Fibroblast of mammary gland (primary cell): ENCODE measurements around the gene AFM.

Experiments
- DNase-seq: peaks from one replicate; pipeline ENCODE4 v3.0.0-alpha.2; 2010; ENCODE audit warnings: low read depth
- H3K4me3 ChIP-seq: 2 replicates; pipeline ENCODE4 v1.5.1; 2011; ENCODE audit warnings: low read depth, mild to moderate bottlenecking, low read length, moderate library complexity; ENCODE audit not compliant: control insufficient read depth
- TF ChIP-seq, protein P1 (sequence below): conservative IDR thresholded peaks from 2 replicates; pipeline ENCODE4 v1.5.1; 2011; ENCODE audit warnings: low read depth, low read length, inconsistent platforms; ENCODE audit not compliant: control insufficient read depth, insufficient read depth

AFM gene

DNA sequence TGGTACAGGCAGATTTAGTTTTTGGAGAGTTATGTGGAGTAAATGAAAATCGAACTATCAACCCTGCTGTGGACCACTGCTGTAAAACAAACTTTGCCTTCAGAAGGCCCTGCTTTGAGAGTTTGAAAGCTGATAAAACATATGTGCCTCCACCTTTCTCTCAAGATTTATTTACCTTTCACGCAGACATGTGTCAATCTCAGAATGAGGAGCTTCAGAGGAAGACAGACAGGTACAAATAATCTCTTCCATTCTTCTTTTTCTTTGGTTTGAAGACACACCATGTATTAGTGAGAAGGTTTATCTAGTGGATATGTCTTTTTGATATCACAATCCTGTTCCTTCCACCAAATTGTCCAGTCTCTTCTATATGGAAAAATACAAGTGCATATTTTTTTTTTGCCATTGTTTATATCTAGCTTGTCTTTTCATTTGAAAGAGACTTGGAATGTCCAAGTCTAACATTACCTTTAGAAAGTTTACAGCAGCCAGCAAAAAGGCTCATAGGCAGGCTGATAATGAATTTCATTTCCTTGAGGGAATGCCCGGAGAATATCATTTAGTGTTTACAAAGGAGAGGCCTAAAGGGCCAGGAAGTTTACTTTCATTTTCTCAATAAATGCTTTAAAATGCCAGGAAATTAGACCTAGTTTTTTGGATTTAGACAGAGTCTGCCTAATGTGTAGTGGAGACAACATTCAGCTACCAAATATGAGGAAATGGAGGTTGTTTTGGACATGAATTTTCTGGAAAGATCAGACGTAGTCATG, 18.6 kb downstream of the AFM start:
- no peak for DNase-seq
- TF ChIP-seq, protein P1, sequence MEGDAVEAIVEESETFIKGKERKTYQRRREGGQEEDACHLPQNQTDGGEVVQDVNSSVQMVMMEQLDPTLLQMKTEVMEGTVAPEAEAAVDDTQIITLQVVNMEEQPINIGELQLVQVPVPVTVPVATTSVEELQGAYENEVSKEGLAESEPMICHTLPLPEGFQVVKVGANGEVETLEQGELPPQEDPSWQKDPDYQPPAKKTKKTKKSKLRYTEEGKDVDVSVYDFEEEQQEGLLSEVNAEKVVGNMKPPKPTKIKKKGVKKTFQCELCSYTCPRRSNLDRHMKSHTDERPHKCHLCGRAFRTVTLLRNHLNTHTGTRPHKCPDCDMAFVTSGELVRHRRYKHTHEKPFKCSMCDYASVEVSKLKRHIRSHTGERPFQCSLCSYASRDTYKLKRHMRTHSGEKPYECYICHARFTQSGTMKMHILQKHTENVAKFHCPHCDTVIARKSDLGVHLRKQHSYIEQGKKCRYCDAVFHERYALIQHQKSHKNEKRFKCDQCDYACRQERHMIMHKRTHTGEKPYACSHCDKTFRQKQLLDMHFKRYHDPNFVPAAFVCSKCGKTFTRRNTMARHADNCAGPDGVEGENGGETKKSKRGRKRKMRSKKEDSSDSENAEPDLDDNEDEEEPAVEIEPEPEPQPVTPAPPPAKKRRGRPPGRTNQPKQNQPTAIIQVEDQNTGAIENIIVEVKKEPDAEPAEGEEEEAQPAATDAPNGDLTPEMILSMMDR = no peak
- no peak overlapping the region for H3K4me3 ChIP-seq

DNA sequence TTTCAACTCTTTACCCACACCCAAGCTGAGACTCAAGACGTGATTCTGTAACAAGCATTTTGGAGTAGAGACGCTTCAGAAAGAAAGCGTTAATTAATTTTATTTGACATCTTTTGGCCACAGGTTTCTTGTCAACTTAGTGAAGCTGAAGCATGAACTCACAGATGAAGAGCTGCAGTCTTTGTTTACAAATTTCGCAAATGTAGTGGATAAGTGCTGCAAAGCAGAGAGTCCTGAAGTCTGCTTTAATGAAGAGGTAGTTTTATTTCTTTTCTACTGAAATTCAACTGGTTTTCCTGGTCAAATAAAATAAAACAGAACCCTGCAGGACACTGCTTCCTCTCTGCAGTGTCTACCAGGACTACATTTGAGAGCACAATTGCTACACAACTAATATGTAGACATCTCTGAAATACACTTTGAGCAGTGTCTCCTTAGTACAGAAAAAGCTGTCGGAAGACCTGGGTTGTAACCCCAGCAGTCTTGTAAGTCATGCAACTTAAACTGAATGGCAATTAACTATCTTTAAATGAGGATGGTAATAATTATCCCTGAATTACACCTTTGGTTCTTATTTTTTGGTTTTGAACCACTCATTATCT, 20.2 kb downstream of the AFM start:
- TF ChIP-seq, protein P1 = no peak
- H3K4me3 ChIP-seq = no peak overlapping the region
- no peak for DNase-seq

DNA sequence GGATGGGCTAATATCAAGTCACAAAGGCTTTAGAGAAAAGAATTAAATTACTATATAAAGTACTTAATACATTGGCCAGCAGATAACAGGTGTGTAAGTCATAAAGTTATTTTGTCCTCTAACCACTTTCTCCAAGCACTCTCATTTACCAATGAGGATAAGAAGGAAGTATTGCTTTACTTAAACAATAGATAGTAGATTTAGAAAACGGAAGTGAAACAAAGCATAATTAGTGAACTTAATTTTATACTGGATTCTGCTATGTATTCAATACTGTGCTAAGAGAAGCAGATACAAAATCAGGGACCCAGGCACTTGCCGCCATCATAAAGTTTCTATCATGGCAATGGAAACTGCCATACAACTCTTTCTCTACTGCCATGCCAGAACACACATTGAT, 24.0 kb downstream of the AFM start:
- H3K4me3 ChIP-seq = no peak overlapping the region
- TF ChIP-seq, protein P1 = no peak
- DNase-seq = no peak

DNA sequence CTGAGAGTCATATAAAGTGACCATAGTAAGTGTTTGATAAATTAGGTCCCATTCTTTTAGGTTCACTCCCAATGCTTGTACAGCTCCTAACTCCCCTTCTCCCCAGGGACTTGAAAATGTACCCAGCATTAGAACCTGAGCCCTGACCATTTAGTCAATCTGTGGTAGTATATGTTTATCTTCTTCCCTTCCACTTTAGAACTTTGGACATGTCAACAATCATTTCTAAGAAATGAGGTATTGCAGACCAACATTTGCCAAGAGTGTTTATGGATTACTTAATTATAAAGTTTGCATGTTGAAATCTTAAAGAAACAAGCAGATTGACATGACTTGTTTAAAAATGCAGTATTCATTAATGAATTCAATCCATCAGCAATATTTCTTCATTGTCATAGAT, 26.0 kb downstream of the AFM start:
- DNase-seq = no peak
- TF ChIP-seq, protein P1 = no peak
- H3K4me3 ChIP-seq = no peak overlapping the region

DNA sequence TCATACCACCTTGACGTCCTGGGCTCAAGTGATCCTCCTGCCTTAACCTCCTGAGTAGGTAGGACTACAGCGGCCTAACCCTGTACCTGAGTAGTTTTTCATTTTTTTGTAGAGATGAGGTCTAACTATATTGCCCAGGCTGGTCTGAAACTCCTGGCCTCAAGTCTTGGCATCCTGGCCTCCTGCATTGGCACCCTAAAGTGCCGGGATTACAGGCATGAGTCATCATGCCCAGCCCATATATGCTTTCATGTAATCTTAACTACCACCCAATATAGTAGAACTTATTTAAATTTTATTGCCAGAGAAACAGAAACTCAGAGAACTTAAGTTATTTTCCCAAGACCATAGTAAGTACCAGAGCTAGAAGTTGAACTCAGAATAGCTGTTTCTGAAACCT, 27.1 kb downstream of the AFM start:
- H3K4me3 ChIP-seq = no peak overlapping the region
- TF ChIP-seq, protein P1 = no peak
- DNase-seq = no peak

DNA sequence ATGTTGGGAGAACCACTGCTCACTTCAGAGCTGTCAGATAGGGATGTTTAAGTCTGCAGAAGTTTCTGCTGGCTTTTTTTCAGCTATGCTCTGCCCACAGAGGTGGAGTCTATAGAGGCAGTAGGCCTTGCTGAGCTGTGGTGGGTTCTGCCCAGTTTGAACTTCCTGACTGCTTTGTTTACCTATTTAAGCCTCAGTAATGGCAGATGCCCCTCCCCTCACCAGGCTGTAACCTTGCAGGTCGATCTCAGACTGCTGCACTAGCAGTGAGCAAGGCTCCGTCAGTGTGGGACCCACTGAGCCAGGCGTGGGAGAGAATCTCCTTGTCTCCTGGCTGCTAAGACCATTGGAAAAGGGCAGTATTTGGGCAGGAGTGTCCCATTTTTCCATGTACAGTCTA, 36.8 kb downstream of the AFM start:
- TF ChIP-seq, protein P1 = no peak
- no peak overlapping the region for H3K4me3 ChIP-seq
- DNase-seq = no peak
